Progenitor cell of endocrine pancreas (in vitro differentiated cells): ENCODE measurements around the gene EIF1AD. TPM values are rescaled to one million over a fixed set of nuclear protein-coding genes. Genes with fewer than 3 reads are reported as not detected.

Experiments used
- DNase-seq: peaks from one replicate; pipeline ENCODE4 v3.0.0; 2021; ENCODE audit warnings: low spot score; ENCODE audit not compliant: unreplicated experiment
- H3K27ac Mint-ChIP-seq: 2 replicates; pipeline ENCODE4 v1.8.0; 2021; ENCODE audit warnings: mild to moderate bottlenecking, moderate library complexity, mixed read lengths
- H3K27me3 Mint-ChIP-seq: 2 replicates; pipeline ENCODE4 v1.8.0; 2021; ENCODE audit warnings: mixed read lengths
- H3K36me3 Mint-ChIP-seq: 2 replicates; pipeline ENCODE4 v1.8.0; 2022; ENCODE audit warnings: mixed read lengths; ENCODE audit not compliant: insufficient read depth
- H3K4me1 Mint-ChIP-seq: 2 replicates; pipeline ENCODE4 v1.8.0; 2021; ENCODE audit warnings: low read depth, mixed read lengths
- H3K4me3 Mint-ChIP-seq: 2 replicates; pipeline ENCODE4 v1.8.0; 2021; ENCODE audit warnings: low read depth, mild to moderate bottlenecking, moderate library complexity, mixed read lengths
- H3K9me3 Mint-ChIP-seq: 2 replicates; pipeline ENCODE4 v1.8.0; 2021; ENCODE audit warnings: low read depth, mixed read lengths
- total RNA-seq: library from RNA; stranded (reverse); gene quantifications from 2 replicates; pipeline ENCODE4 v1.2.1, GENCODE V29; 2021
- TF ChIP-seq, protein P1 (sequence below): fragments of 200-600 bp; sonication (generic); IDR thresholded peaks from one replicate; pipeline ENCODE4 v1.5.0; 2021; ENCODE audit warnings: antibody characterized with exemption, mild to moderate bottlenecking; ENCODE audit not compliant: unreplicated experiment

Gene EIF1AD
- total RNA-seq, 1 donor from 2014 or later, result 40.1 TPM

DNA sequence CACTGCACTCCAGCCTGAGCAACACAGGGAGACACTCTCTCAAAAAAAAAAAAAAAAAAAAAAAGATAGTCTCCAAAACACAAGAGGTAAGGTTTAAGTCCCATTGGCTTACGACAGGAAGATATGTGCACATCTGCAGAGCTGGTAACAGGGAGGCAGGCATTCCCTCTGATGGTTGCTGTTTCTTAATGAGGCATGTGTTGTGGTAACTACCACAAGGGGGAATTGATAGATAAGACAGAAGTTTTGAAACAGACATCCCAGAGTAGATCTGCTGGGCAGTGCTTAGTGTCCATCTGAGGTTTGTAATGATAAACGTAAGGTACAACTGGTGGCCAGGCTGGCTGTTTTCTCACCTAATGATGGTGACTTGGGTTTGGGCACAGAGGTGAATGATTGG is 4.7 kb downstream of the EIF1AD start:
- Mint-ChIP-seq H3K27me3 (no peaks in the 10 kb centered on the region), H3K27ac (peak overlapping the region; percentile 47), H3K9me3 (no peaks in the 10 kb centered on the region), H3K4me3 (no peak overlapping the region), H3K4me1 (peaks cover 8% of the 10 kb centered on the region), H3K36me3 (peaks cover 20% of the 10 kb centered on the region)
- TF ChIP-seq, protein P1, sequence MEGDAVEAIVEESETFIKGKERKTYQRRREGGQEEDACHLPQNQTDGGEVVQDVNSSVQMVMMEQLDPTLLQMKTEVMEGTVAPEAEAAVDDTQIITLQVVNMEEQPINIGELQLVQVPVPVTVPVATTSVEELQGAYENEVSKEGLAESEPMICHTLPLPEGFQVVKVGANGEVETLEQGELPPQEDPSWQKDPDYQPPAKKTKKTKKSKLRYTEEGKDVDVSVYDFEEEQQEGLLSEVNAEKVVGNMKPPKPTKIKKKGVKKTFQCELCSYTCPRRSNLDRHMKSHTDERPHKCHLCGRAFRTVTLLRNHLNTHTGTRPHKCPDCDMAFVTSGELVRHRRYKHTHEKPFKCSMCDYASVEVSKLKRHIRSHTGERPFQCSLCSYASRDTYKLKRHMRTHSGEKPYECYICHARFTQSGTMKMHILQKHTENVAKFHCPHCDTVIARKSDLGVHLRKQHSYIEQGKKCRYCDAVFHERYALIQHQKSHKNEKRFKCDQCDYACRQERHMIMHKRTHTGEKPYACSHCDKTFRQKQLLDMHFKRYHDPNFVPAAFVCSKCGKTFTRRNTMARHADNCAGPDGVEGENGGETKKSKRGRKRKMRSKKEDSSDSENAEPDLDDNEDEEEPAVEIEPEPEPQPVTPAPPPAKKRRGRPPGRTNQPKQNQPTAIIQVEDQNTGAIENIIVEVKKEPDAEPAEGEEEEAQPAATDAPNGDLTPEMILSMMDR, result no peak
- no peak for DNase-seq

- DNase-seq, result no peak
- Mint-ChIP-seq H3K4me1 (no peaks in the 10 kb centered on the region), H3K27ac (no peak overlapping the region), H3K27me3 (no peaks in the 10 kb centered on the region), H3K4me3 (no peak overlapping the region), H3K9me3 (no peaks in the 10 kb centered on the region), H3K36me3 (peaks cover 5% of the 10 kb centered on the region)
- TF ChIP-seq, protein P1, result no peak
Measured at GRCh38 chr11:65992056-65992455, 9.9 kb downstream of the EIF1AD start.

- no peaks in the 10 kb centered on the region for H3K27me3 Mint-ChIP-seq
- no peaks in the 10 kb centered on the region for H3K4me1 Mint-ChIP-seq
- peaks cover 2% of the 10 kb centered on the region for H3K36me3 Mint-ChIP-seq
- peak overlapping the region; percentile 41 for H3K27ac Mint-ChIP-seq
- H3K9me3 Mint-ChIP-seq, result no peaks in the 10 kb centered on the region
- DNase-seq, result peak; percentile 83
- no peak overlapping the region for H3K4me3 Mint-ChIP-seq
- TF ChIP-seq, protein P1, result peak; percentile 88
Measured at GRCh38 chr11:65988791-65989592, 13.0 kb downstream of the EIF1AD start.

DNA sequence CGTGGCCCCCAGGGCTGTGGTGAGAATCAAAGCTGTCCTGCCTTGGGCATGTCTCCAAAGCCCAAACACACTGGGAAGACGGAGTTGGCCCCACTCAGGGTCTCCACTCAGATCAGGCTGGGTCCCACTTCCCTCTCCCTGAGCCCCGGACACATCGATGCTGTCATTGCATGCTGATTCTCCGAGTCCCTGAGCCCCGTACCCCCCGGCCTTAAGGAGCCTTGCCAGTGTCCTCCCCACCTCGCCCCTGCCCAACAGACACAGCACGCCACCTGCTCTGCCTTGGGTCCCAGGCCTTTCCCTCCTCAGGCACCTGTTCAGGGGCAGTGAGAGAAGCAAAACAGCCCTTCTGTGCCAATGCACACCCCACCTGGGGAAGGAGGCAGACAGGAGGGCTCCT is 14.6 kb downstream of the EIF1AD start:
- H3K4me1 Mint-ChIP-seq, result no peaks in the 10 kb centered on the region
- TF ChIP-seq, protein P1, result no peak
- no peak overlapping the region for H3K27ac Mint-ChIP-seq
- DNase-seq, result no peak
- H3K4me3 Mint-ChIP-seq, result no peak overlapping the region
- H3K27me3 Mint-ChIP-seq, result no peaks in the 10 kb centered on the region
- peaks cover 2% of the 10 kb centered on the region for H3K36me3 Mint-ChIP-seq
- no peaks in the 10 kb centered on the region for H3K9me3 Mint-ChIP-seq

DNA sequence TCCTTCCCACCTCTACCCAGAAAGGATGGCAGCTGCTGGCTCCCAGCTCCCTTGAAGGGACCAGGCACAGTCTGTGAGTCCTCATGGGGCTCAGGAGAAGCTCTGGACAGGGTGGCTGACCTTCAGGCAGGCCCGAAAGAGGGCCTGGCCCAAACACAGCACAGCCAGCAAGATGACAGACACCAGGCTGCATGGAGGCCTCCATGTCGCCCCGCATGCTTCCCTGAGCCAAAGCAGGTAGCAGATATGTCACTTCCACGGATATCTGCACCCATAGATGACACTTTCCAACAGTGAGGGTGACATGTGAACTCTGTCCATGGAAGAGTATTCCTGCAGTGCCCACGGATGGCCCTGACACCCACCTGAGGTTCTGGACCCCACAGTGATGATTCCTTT is 18.4 kb downstream of the EIF1AD start:
- no peak overlapping the region for H3K4me3 Mint-ChIP-seq
- H3K36me3 Mint-ChIP-seq, result peaks cover 2% of the 10 kb centered on the region
- TF ChIP-seq, protein P1, result no peak
- no peaks in the 10 kb centered on the region for H3K4me1 Mint-ChIP-seq
- no peak for DNase-seq
- H3K9me3 Mint-ChIP-seq, result no peaks in the 10 kb centered on the region
- no peak overlapping the region for H3K27ac Mint-ChIP-seq
- H3K27me3 Mint-ChIP-seq, result no peaks in the 10 kb centered on the region
